ENCODE measurements around the gene PKIB.

DNA sequence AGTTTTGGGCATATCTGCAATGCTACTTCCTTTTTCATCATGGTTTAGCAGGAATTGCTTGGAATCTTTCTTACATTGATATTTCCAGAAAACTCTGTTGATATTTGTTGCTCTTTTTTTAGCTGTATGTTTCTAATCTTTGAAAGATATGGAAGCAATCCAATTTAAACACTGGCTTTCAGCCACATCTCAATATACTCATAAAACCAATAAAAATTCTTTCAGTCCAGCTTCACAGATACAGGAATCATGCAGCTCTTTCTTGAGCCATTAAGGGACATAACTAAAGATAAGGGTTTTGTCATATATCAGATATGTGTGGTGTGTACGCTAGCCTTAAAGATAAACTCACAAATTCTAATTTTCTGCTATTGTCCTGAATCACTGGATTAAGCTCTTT, 47.4 kb downstream of the PKIB start:
- TF ChIP-seq, protein P1, sequence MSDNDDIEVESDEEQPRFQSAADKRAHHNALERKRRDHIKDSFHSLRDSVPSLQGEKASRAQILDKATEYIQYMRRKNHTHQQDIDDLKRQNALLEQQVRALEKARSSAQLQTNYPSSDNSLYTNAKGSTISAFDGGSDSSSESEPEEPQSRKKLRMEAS (IDR thresholded peaks at IDR 0.05; ENCODE audit: insufficient read depth, insufficient read length) = no peak
- TF ChIP-seq, protein P2, sequence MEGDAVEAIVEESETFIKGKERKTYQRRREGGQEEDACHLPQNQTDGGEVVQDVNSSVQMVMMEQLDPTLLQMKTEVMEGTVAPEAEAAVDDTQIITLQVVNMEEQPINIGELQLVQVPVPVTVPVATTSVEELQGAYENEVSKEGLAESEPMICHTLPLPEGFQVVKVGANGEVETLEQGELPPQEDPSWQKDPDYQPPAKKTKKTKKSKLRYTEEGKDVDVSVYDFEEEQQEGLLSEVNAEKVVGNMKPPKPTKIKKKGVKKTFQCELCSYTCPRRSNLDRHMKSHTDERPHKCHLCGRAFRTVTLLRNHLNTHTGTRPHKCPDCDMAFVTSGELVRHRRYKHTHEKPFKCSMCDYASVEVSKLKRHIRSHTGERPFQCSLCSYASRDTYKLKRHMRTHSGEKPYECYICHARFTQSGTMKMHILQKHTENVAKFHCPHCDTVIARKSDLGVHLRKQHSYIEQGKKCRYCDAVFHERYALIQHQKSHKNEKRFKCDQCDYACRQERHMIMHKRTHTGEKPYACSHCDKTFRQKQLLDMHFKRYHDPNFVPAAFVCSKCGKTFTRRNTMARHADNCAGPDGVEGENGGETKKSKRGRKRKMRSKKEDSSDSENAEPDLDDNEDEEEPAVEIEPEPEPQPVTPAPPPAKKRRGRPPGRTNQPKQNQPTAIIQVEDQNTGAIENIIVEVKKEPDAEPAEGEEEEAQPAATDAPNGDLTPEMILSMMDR (IDR thresholded peaks at IDR 0.05; ENCODE audit: extremely low read depth in 1 of 2, insufficient read depth in 1 of 2, low read depth in 1 of 2, low read length in 2 of 2) = no peak
- TF ChIP-seq EZH2 (IDR thresholded peaks at IDR 0.05; ENCODE audit: borderline replicate concordance, low read depth, low read length, severe bottlenecking) = no peak
- TF ChIP-seq JUN (IDR thresholded peaks at IDR 0.05; ENCODE audit: borderline replicate concordance, insufficient read depth, insufficient read length, low read depth) = no peak
- no peak for TF ChIP-seq POLR2A (IDR thresholded peaks at IDR 0.05; ENCODE audit: low read depth, low read length)
- TF ChIP-seq FOS (IDR thresholded peaks at IDR 0.05; ENCODE audit: borderline replicate concordance, insufficient read depth, low read length) = no peak
- TF ChIP-seq POLR2AphosphoS5 (IDR thresholded peaks at IDR 0.05; ENCODE audit: insufficient read depth, low read depth, low read length) = no peak
- TF ChIP-seq MYC (IDR thresholded peaks at IDR 0.05; ENCODE audit: low read depth, low read length) = no peak
- TF ChIP-seq GATA2 (IDR thresholded peaks at IDR 0.05; ENCODE audit: insufficient read depth, insufficient read length, low read depth, low read length) = no peak

All from endothelial cell of umbilical vein (primary cell).